Measurements from ENCODE around the gene TCF3. TPM values are rescaled to one million over a fixed set of nuclear protein-coding genes. Genes with fewer than 3 reads are reported as not detected.

The TCF3 gene
- total and polyA plus RNA-seq, 2 of the 8 experiments (the other 6 are each of a cell fraction or from before 2014, with no cell fraction given): 241 to 348 TPM

GRCh38 chr19:1685046-1685445, 32.6 kb upstream of the TCF3 start:
- H3K23me2 ChIP-seq (ENCODE audit: low read depth, low read length): no peaks in the 10 kb centered on the region
- no peak overlapping the region for H2BK120ac ChIP-seq (replicated peaks; ENCODE audit: low read depth, low read length)
- no peak overlapping the region for H2AK5ac ChIP-seq (ENCODE audit: low read depth, low read length)
- no peak overlapping the region for H4K91ac ChIP-seq (replicated peaks; ENCODE audit: insufficient read length, low read length)
- no peak for TF ChIP-seq CHD1 (IDR thresholded peaks at IDR 0.05; ENCODE audit: low read depth, low read length)
- TF ChIP-seq HDAC6 (IDR thresholded peaks at IDR 0.05; ENCODE audit: low read depth, low read length): no peak
- TF ChIP-seq JUND (IDR thresholded peaks at IDR 0.05; ENCODE audit: low read length): no peak
- TF ChIP-seq FOSL1 (IDR thresholded peaks at IDR 0.05; ENCODE audit: insufficient read depth, low read depth, low read length): no peak
- TF ChIP-seq MAX (IDR thresholded peaks at IDR 0.05): no peak
- TF ChIP-seq YY1 (IDR thresholded peaks at IDR 0.05; ENCODE audit: low read depth, low read length): no peak
- TF ChIP-seq MAFK (IDR thresholded peaks at IDR 0.05; ENCODE audit: low read depth, low read length): no peak
- no peak for TF ChIP-seq SAP30 (IDR thresholded peaks at IDR 0.05; ENCODE audit: insufficient read depth, insufficient replicate concordance, low read length)
- TF ChIP-seq BCL11A (IDR thresholded peaks at IDR 0.05; ENCODE audit: low read depth in 2 of 2, low read length in 2 of 2): no peak
- no peak for TF ChIP-seq KDM1A (IDR thresholded peaks at IDR 0.05; ENCODE audit: borderline replicate concordance, low read length)
- no peak for TF ChIP-seq TEAD4 (IDR thresholded peaks at IDR 0.05; ENCODE audit: low read depth, low read length)
- TF ChIP-seq SRF (IDR thresholded peaks at IDR 0.05; ENCODE audit: low read depth, low read length): no peak
- no peak for TF ChIP-seq EP300 (IDR thresholded peaks at IDR 0.05; ENCODE audit: borderline replicate concordance in 1 of 2, low read depth in 2 of 2, low read length in 2 of 2)
- peaks cover 0 to 2% (median 1%) of the 10 kb centered on the region in 4 experiments; a peak in 4 of 7 replicates for H3K27me3 ChIP-seq (replicated peaks in 1 of 4; ENCODE audit: control insufficient read depth in 3 of 4, extremely low read depth in 1 of 4, insufficient read depth in 3 of 4, low read length in 3 of 4)
- no peaks in the 10 kb centered on the region for H3K79me2 ChIP-seq (ENCODE audit: control insufficient read depth in 1 of 2, insufficient read depth in 2 of 2, low read length in 2 of 2)
- no peak for DNase-seq (ENCODE audit: low read depth in 1 of 2, low spot score in 2 of 2)
- H2BK5ac ChIP-seq (ENCODE audit: low read depth, low read length): no peak overlapping the region
- 87% methylated on average over 14 of the region's 19 CpGs; no CpG with 5 or more reads in 1 of the 2 experiments for WGBS, 2 experiments (ENCODE audit: extremely low coverage in 1 of 2, insufficient coverage in 1 of 2, insufficient read length in 1 of 2, insufficient replicate concordance in 2 of 2, low coverage in 1 of 2, low lambda C conversion rate in 2 of 2, missing lambda C conversion rate in 1 of 2)
- no peaks in the 10 kb centered on the region for H3K9me3 ChIP-seq (ENCODE audit: insufficient read depth in 2 of 2, low read depth in 1 of 2, low read length in 1 of 2)
- peaks cover 0 to 2% (median 1%) of the 10 kb centered on the region in 4 experiments; a peak in 2 of 7 replicates for H3K4me1 ChIP-seq (replicated peaks in 1 of 4; ENCODE audit: control insufficient read depth in 3 of 4, insufficient read depth in 4 of 4, low read length in 3 of 4)
- H3K4me2 ChIP-seq (ENCODE audit: insufficient read depth in 1 of 2, low read depth in 2 of 2, low read length in 2 of 2): no peak overlapping the region
- H3K23ac ChIP-seq (ENCODE audit: insufficient read length): no peak overlapping the region
- H3K9ac ChIP-seq (replicated peaks in 1 of 4; ENCODE audit: extremely low read depth in 1 of 4, low read depth in 3 of 4, low read length in 3 of 4): no peak overlapping the region
- POLR2A ChIA-PET (ENCODE audit: partially characterized antibody): no interaction called here
- FAIRE-seq: no peak
- H2AFZ ChIP-seq (ENCODE audit: low read length): no peak overlapping the region
- no peak overlapping the region for H3K4ac ChIP-seq (replicated peaks; ENCODE audit: insufficient read length, low read depth, low read length)
- no peak overlapping the region for H3K4me3 ChIP-seq (ENCODE audit: extremely low read depth in 1 of 4, insufficient read depth in 2 of 4, low read depth in 3 of 4, low read length in 4 of 4)
- no peak overlapping the region for H3K14ac ChIP-seq (ENCODE audit: insufficient read length)
- H3K56ac ChIP-seq (replicated peaks; ENCODE audit: insufficient read length, low read depth, low read length): no peak overlapping the region
- H3K18ac ChIP-seq (ENCODE audit: extremely low read depth, low read length): no peak overlapping the region; the same call in 1 of the 2 replicates
- H2BK20ac ChIP-seq (ENCODE audit: low read length): no peak overlapping the region
- H2BK12ac ChIP-seq (ENCODE audit: low read depth, low read length): no peak overlapping the region
- no peak overlapping the region for H4K5ac ChIP-seq (ENCODE audit: insufficient read length, low read depth, low read length)
- no peaks in the 10 kb centered on the region for H3K36me3 ChIP-seq (ENCODE audit: control insufficient read depth in 2 of 4, insufficient read depth in 4 of 4, low read length in 3 of 4)
- H4K20me1 ChIP-seq (replicated peaks in 1 of 2; ENCODE audit: control insufficient read depth in 1 of 2, insufficient read depth in 2 of 2, low read length in 2 of 2): no peaks in the 10 kb centered on the region
- CTCF ChIA-PET (ENCODE audit: partially characterized antibody): interaction anchor here (1.3 to 7.4 kb wide), 4 partner anchors 10 to 80 kb away, joined by 3 to 59 read pairs (median 4); no protein-coding TSS in a partner anchor
- H4K8ac ChIP-seq (ENCODE audit: extremely low read depth, insufficient read depth, low read length): no peak overlapping the region
- no peak overlapping the region for H2BK15ac ChIP-seq (ENCODE audit: low read length)
- no peak overlapping the region for H3K27ac ChIP-seq (ENCODE audit: low read depth, low read length)
- H3K79me1 ChIP-seq (ENCODE audit: low read depth, low read length): no peaks in the 10 kb centered on the region

Measured in H1 (cell line).